GM12892 (cell line): ENCODE results near the gene LBX2.
"Not testable (repeated sequence)": the region's sequence is repeated elsewhere in the genome, so short reads cannot be mapped to it uniquely, and the experiment has no call there.

ENCODE experiments used
- POLR2A ChIP-seq: IDR thresholded peaks from 2 replicates; pipeline ENCODE4 v1.6.1; 2011; ENCODE audit warnings: low read depth, low read length, control low read depth
- POLR2AphosphoS5 ChIP-seq: IDR thresholded peaks from 2 replicates; pipeline ENCODE4 v1.6.1; 2011; ENCODE audit warnings: low read depth, low read length, control low read depth

GRCh38 chr2:74460187-74460586, 39.2 kb downstream of the LBX2 start:
- TF ChIP-seq POLR2AphosphoS5, POLR2A: not testable (repeated sequence)
